AG09319 (cell line): Measurements from ENCODE around the gene ESF1.

ENCODE experiments used
- DNase-seq: peaks from one replicate; pipeline ENCODE4 v3.0.0-alpha.2; 2010; ENCODE audit warnings: low read depth; ENCODE audit errors: extremely low read depth
- CTCF ChIP-seq: IDR thresholded peaks from 2 replicates; pipeline ENCODE4 v1.5.1; 2011; ENCODE audit warnings: low read depth, mild to moderate bottlenecking, inconsistent platforms, low read length, moderate library complexity

ESF1 gene

DNA sequence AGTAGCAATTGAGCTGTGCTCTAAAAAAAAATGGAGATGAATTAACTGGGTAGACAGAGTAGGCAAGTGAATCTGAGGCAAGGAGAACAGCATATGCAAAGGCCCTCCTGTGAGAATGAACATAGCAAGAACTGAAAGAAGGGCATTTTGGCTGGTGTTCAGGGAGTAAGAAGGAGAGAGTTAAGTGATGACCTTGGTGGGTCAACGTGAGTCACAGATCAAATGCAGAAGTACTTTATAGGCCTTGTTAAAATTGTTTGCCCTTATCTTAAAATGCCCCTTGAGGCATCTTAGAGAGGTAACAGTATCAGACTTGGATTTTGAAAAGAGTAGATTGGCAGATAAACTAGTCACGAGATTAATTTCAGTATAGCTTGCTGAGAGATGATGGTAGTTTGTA, 24.7 kb upstream of the ESF1 start:
- no peak for DNase-seq
- no peak for TF ChIP-seq CTCF

DNA sequence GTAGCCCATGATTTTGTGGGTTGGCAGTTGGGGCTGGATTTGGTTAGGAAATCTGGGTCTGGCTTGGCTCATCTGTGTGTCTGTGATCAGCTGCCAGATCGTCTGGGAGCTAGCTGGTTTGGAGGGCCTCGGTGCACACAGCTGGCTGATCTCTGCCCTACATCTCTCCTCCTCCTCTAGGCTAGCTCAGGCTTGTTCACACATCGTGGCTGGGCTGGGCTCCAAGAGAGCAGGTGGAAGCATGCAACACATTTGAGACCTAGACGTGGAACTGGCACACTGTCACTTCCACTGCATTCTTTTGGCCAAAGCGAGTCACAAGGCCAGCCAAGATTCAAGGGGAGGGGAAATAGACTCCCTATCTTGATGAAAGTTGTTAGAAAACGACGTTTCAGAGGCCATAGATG, 16.0 kb upstream of the ESF1 start:
- no peak for TF ChIP-seq CTCF
- peak; percentile 71 for DNase-seq

DNA sequence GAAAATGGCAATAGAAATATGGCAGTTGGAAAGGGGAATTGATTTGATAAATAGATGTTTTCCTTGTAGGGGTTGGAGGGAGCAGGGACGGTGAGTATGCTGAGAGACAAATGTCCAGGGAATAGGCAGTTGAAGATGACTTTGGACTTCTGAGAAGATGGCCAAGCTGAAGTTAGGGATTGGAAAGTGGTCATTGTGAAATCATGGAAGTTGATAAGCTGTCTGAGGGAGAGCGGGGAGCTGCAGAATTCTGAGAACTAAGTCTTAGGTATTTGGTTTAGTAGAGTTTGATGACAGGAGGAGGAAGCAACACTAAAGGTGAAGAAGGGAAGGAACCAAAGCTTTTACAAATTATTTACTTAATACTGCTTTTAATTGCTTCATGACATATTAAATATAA, 15.3 kb upstream of the ESF1 start:
- no peak for DNase-seq
- no peak for TF ChIP-seq CTCF

DNA sequence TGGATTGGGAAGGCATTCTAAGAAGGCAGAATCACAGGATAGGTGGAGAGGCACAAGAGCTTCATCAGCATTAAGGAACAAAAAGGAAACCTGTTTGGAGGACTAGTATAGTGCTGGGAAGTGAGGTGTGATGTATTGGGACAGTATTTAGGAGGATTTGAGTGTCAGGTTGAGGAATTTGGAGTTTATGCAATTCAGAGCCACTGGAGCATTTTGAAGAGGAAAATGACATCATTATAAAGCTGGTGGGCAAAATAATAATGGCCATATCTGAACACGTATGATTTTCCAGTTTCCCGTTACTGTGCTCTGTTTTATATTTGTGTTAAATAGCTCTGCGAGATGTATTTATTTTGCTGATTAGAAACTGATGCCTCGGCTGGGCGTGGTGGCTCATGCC, 14.3 kb upstream of the ESF1 start:
- TF ChIP-seq CTCF: no peak
- no peak for DNase-seq

DNA sequence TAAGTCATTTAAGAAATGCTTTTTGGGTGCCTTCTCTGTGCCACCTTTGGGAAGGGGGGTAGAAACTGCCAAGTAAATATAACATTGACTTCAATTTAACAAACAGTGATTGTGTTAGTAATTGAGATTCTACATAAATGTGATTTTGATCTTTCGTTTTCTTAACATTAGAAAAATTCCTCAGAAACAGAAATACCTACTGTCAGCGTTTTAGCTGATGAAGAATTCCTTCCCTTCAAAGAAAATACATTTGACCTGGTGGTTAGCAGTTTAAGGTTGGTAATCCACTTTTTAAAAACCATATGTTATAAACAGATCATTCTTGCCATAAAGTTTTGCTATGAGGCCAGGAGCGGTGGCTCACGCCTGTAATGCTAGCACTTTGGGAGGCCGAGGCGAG, 9.9 kb upstream of the ESF1 start:
- TF ChIP-seq CTCF: no peak
- no peak for DNase-seq

DNA sequence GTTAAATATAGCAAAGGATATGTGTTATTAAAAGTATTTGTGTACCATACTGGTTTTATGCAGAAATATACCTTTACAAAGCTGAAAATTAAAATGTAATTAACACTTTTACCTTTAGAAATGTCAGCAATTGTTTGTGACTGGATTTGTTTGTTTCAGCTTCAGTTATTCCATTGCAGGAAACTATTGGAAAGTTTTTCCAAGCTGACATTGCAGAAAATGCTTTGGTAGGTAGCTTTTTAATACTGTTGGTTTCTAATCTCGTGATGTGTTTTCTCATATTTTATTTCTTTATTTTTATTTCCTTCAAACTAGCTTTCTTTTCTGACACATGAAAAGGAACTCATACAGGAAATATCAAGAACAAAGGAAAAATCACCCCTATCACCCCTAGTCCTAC, 8.3 kb upstream of the ESF1 start:
- TF ChIP-seq CTCF: no peak
- DNase-seq: no peak

- no peak for TF ChIP-seq CTCF
- no peak for DNase-seq
Observed at GRCh38 chr20:13791540-13792459, 7.1 kb upstream of the ESF1 start.
